Stomach (tissue), 4 donors: Measurements from ENCODE around the gene ANXA8.
"Not testable (repeated sequence)": the region's sequence is repeated elsewhere in the genome, so short reads cannot be mapped to it uniquely, and the experiment has no call there.

Source experiments
- CTCF ChIP-seq, 7 experiments: fragments of 450-650 bp in 4 of 7; fragments of 200-600 bp in 3 of 7; sonication (generic) in 3 of 7; IDR thresholded peaks; one replicate each; pipeline ENCODE4 v1.5.1; 2016 to 2019; ENCODE audit warnings: antibody characterized with exemption in 7 of 7, control low read depth in 2 of 7, mild to moderate bottlenecking in 1 of 7
- EP300 ChIP-seq: sonication (generic); formaldehyde crosslinking; IDR thresholded peaks from one replicate; pipeline ENCODE4 v1.6.1; 2017; ENCODE audit warnings: antibody characterized with exemption
- POLR2A ChIP-seq, 4 donors: fragments of 450-650 bp; IDR thresholded peaks; one replicate each; pipeline ENCODE4 v1.6.1; 2016; ENCODE audit warnings: antibody characterized with exemption in 4 of 4, control low read depth in 2 of 4, mild to moderate bottlenecking in 1 of 4, moderate library complexity in 1 of 4

- not testable (repeated sequence) for TF ChIP-seq CTCF (IDR thresholded peaks at IDR 0.05); EP300; POLR2A (IDR thresholded peaks at IDR 0.05)
These were observed 871 bp upstream of the ANXA8 start for GRCh38 chr10:47484786-47485185.
